Measurements from ENCODE around the gene PPP6R3.

PPP6R3 gene

GRCh38 chr11:68570691-68571090, 110.1 kb downstream of the PPP6R3 start:
- DNase-seq: no peak

- no peak for DNase-seq
These were observed 113.8 kb downstream of the PPP6R3 start for GRCh38 chr11:68574308-68574707.

GRCh38 chr11:68575025-68575665, 114.6 kb downstream of the PPP6R3 start:
- no peak for DNase-seq

DNA sequence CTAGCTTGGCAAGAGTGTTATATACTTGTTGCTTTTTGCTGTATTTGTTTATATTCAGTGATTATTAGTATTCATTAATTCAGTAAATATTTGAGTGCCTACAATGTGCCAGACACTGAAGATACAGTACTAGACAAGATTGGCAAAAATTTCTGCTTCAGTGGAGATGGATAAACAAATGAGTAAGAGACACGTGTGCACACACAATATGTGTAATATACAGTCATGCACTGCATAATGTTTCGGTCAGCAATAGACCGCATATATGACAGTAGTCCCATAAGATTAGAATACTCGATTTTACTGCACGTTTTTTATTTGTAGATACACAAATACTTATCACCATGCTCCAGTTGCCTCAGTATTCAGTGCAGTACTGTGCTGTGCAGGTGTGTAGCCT, 118.9 kb downstream of the PPP6R3 start:
- DNase-seq: no peak

- no peak for DNase-seq
These were observed 120.9 kb downstream of the PPP6R3 start for GRCh38 chr11:68581439-68581838.

- DNase-seq: no peak
These were observed 121.3 kb downstream of the PPP6R3 start for GRCh38 chr11:68581901-68582300.

- DNase-seq: no peak
These were observed 122.0 kb downstream of the PPP6R3 start for GRCh38 chr11:68582416-68583040.

DNA sequence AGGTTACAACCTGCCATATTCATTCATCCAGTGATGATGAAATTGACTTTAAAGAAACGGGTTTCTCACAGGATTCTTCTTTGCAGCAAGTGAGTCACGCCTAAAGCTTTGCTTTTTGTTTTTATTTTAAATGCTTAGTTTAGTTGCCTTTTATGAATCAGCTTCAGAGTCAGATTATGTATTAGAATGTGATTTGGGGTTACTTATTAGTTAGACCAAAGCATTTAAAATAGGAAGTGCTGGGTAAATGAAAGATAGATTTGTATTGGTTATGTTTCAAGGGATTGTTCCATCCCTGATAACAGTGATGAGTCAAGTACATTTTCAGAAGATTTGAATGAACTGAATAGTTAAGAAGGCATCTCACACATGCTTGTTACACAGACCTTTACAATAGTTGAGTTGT, 122.5 kb downstream of the PPP6R3 start:
- DNase-seq: no peak

DNA sequence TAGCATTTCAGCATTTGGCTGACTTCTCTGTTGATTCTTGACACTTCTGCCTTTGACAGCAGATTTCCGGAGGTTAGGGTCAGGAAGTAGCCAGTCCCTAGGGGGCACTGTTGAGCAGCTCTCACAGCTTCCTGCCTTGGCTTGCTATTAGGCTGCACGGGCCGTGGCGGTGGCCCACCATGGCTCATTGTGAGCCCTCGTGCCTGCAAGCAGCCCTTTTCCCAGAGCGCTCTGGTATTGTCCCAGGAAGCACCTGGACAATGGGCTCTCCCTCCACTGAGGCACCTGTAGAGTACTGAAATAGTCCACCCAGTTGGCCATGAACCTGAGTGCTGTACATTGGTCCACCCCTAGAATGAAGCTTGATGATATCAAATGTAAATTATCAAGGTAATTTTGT, 123.5 kb downstream of the PPP6R3 start:
- no peak for DNase-seq

DNA sequence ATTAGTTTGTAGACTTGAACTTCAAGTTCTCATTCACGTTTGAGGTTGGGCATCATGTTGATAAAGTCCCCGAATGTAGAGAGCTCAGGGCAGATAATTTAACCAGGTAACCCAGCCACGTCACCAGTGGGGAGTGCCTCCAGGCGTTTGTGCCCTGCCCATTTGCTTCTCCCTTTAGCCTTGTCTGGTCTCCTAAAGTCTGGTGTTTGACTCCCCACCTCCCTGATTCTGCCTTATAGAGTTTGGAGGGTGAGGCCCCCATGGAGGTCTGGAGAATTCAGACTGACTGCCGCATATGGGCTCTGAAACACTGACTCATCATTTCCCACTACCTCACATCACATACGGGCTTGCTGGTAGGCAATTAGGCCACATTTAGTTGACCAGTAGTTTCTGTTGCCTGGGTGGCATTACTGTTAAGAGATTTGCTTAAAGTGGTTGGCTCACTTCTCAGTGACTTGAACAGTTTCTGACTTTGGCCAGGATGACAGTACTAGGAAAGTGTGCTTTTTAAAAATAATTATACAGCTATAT, 124.5 kb downstream of the PPP6R3 start:
- DNase-seq: no peak

DNA sequence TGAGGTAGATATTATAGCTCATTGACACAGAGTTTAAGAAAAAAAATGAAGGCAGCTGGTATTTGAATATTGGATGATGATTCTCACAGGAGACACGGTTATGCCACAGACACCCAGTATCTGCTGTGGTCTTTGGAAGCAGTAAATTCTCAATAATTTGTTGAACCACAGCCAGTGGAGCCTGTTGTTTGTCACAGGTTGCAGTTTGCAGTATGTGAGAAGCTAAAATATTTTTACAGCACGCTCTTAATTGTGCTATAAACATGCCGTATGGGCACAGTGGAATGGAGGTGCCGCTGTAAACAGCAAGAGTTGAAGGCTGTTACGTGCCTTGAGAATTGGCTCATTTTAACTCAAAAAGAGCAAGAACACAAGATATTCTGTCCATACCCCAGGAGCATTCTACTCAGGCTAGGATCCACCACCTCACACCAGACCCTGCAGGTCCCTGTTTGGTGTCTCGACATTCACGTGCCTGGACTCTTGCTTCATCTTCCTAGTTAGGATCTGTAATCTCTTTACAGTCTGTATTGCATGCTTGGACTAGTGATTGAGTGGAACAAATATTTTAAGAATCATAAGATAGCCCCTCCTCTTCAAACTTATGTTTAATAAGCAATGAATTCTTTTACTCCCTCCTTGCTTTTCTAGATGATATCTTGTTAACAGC, 129.1 kb downstream of the PPP6R3 start:
- no peak for DNase-seq

GRCh38 chr11:68591719-68592118, 131.2 kb downstream of the PPP6R3 start:
- no peak for DNase-seq

DNA sequence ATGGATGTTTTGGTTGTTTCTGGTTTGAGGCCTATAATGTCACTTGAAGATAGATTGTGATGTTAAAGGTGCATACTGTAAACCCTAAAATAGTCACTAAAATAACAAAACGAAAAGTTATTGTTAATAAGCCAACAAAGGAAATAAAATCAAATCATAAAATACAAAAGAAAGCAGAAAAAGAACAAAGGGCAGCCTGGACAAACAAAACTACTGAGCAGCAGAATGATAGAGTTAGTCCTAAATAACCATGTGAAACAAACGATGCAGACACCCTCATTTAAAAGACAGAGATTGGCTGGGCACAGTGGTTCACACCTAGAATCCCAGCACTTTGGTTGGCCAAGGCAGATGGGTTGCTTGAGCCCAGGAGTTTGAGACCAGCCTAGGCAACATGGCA, 132.9 kb downstream of the PPP6R3 start:
- DNase-seq: no peak

DNA sequence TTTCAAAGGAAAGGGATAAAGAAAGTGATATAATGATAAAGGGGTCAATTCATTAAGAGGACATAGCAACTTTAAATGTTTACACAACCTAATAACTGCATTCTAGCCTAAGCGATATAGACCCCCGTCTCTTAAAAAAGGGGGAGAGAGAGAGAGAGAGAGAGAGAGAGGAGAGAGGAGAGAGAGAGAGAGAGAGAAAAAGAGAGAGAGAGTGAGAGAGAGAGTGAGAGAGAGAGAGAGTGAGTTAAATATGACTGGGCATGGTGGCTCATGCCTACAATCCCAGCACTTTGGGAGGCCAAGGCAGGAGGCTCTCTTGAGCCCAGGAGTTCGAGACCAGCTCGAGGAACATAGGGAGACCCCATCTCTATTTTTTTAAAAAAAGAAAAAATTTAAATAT, 133.6 kb downstream of the PPP6R3 start:
- DNase-seq: no peak

GRCh38 chr11:68596231-68596630, 135.7 kb downstream of the PPP6R3 start:
- no peak for DNase-seq

DNA sequence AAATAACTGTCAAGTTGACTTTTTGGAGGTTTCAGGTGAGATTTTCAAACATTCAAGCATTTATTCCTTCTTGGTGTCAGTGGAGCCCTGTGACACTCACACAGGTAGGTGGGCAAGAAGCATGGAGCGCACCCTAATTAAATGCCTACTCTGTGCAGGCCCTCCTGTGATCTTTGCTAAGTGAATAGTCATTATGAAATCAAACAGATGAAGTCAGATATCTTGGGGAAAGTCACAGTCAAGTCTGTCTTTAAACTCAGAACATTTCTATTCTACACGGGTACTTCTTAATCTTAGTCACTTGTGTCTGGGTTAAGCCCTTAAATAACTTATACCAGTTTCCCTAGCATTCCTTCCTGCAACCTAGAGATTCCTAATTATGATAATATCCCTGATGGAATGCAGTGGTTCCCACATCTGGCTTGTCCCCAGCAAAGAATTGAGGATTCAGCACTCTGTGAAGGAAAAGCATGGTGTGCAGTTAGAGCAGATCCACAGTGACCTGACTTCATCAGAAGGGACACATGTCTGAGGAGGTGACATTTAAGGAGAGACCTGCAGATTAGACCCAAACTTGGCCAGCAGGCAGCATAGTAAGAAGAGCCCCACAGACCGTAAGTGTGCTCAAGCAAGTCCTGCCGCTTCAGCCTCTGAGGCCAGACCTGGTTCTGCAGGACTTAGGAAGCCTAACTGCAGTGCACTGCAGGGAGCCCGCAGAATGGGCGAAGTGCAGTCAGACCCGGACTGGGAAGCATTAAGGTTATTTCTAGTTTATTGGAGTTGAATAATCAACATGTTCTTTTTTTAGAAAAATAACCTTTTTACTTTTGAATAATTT, 138.5 kb downstream of the PPP6R3 start:
- no peak for DNase-seq

DNA sequence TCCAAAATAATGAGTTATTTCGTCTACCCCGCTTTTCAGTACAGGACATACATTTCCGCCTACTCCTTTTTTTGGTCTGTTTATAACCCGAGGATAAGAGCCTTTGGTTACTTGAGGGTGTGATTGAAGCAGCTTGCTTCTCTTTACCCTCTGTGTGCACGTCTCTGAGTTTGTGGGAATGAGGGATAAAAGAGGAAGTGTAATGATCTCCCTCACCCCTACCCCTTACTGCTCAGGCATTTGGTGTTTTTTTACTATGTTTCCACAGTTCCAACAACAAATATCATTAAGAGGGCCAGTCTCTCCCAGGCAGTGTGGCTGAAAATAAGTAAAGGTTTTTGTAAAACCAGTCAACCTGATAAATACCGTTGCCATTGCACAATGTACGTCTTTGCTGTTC, 140.6 kb downstream of the PPP6R3 start:
- no peak for DNase-seq

- DNase-seq: no peak
These were observed 149.2 kb downstream of the PPP6R3 start for GRCh38 chr11:68609761-68610160.

- no peak for DNase-seq
These were observed 150.0 kb downstream of the PPP6R3 start for GRCh38 chr11:68610452-68611116.

DNA sequence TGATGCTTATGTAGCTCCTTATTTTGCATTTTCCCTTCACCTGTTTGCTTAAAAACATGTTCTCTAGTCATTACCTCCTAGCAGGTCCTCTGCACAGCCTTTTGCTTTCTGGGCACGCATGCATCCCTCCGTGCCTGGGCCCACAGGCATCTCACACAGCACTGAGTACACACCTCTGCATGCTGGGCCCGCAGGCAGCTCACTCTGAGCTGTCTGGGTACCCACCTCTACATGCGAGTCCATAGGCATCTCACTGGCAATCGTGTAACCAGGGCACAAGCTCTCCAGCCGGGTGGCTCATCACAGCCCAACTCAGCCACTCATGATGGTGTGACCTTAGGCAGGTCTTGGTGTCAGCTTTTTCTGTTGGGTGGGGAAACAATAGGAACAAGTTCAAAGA, 155.1 kb downstream of the PPP6R3 start:
- no peak for DNase-seq

DNA sequence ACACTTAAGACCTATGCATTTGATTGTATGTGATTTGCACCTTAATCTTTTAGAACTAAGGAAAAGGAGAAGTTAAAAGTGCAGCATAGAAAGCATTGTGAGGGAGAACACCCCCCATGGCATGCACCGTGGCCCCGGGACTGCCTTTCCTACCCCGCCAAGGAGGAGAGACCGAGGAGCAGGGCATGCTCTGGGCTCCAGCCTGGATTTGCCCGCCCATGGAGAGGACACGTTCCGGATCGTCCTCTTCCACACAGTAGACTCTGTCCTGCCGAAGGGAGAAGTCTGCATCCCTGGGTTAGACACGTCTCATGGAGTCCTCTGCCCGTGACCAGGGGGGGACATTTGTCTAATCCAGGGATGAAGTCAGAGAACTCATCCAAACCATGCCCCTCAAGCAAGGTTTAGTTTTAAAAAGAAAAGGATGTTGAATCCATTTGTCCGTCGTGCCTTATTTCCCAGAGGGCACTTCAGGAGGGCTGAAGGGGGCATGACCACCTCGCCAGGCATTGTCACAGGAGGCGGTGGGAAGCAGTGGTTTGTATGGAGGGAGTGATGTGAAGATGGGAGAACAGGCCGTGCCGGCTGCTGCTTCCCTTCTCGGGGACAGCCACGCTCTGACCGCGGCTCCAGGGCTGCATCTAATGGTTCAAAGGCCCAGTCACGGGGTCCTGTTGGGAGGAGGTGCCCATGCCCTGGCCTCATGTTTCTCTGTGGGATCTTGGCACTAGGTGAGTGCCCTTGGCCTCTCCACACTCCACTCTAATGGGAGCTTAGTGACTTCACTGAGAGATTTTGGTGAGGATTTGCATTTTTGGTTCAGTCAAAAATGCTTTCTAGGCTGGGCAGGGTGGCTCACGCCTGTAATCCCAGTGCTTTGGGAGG, 157.6 kb downstream of the PPP6R3 start:
- DNase-seq: no peak

GRCh38 chr11:68621826-68622225, 161.3 kb downstream of the PPP6R3 start:
- DNase-seq: no peak

All from NCI-H1105 (cell line).